A549 (cell line): ENCODE results near the gene ROCK1. TPM values are rescaled to one million over a fixed set of nuclear protein-coding genes. Genes with fewer than 3 reads are reported as not detected.
"Not testable (repeated sequence)": the region's sequence is repeated elsewhere in the genome, so short reads cannot be mapped to it uniquely, and the experiment has no call there.

Experiments used
- ATAC-seq, 2 experiments: fragments of 200-7000 bp in 1 of 2; fragments of >200 bp in 1 of 2; cut with Nextera tagmentation in 1 of 2; cut with Tn5 transposase in 1 of 2; 3 replicates each; pipeline versions ENCODE4 v1.8.0 to v1.9.1; 2018 to 2020; ENCODE audit warnings: mild to moderate bottlenecking in 1 of 2, moderate library complexity in 1 of 2
- CTCF ChIA-PET: fragments of 300-600 bp; sonication (Branson Sonifier 250); formaldehyde crosslinking; extraction: SDS; loops from one replicate; lab custom pipeline; 2021; ENCODE audit warnings: antibody characterized with exemption, inconsistent platforms; lab: Yijun Ruan, JAX
- POLR2A ChIA-PET: fragments of 350-600 bp; formaldehyde crosslinking; extraction: SDS; loops from one replicate; lab custom pipeline; 2021; ENCODE audit warnings: antibody characterized with exemption, inconsistent platforms; lab: Yijun Ruan, JAX
- DNase-seq, 2 experiments: peaks; one replicate each; pipeline versions ENCODE4 v3.0.0 to v3.0.0-alpha.2; 2011 to 2016; ENCODE audit warnings: low read depth in 1 of 2, low spot score in 1 of 2
- FAIRE-seq: peaks from 2 replicates; lab custom pipeline; 2011; peaks lifted over from hg19 to GRCh38; lab: Jason Lieb, UNC
- H3K27ac ChIP-seq, 2 experiments: fragments of >200 bp; sonication (Bioruptor Twin); formaldehyde crosslinking; 3 replicates each; pipeline ENCODE4 v1.5.1; 2016 to 2017
- H3K4me1 ChIP-seq: fragments of >200 bp; sonication (Bioruptor Twin); formaldehyde crosslinking; 3 replicates; pipeline ENCODE4 v1.6.1; 2016
- H3K4me2 ChIP-seq: fragments of >200 bp; sonication (Bioruptor Twin); formaldehyde crosslinking; 3 replicates; pipeline ENCODE4 v1.6.1; 2016
- H3K4me3 ChIP-seq: fragments of >200 bp; sonication (Bioruptor Twin); formaldehyde crosslinking; 3 replicates; pipeline ENCODE4 v1.5.1; 2016
- H3K9me3 ChIP-seq: fragments of >200 bp; sonication (Bioruptor Twin); formaldehyde crosslinking; 3 replicates; pipeline ENCODE4 v1.6.1; 2016
- CHD2 ChIP-seq: fragments of 150-350 bp; IDR thresholded peaks from 2 replicates; pipeline ENCODE4 v1.6.1; 2014; ENCODE audit warnings: low read length; ENCODE audit not compliant: partially characterized antibody
- EHMT2 ChIP-seq: fragments of 200-600 bp; sonication (generic); IDR thresholded peaks from 2 replicates; pipeline ENCODE4 v1.6.1; 2016; ENCODE audit warnings: antibody characterized with exemption, low read depth, mild to moderate bottlenecking, moderate library complexity
- GATA3 ChIP-seq: IDR thresholded peaks from 2 replicates; pipeline ENCODE4 v1.6.1; 2012; ENCODE audit warnings: borderline replicate concordance
- HEYL ChIP-seq: fragments of 250-450 bp; sonication (Bioruptor Pico); IDR thresholded peaks from 2 replicates; pipeline ENCODE4 v1.8.0; 2021; ENCODE audit warnings: mild to moderate bottlenecking, moderate library complexity
- HOXB13 ChIP-seq: fragments of 250-450 bp; sonication (Bioruptor Pico); IDR thresholded peaks from 2 replicates; pipeline ENCODE4 v1.5.0; 2020; ENCODE audit warnings: low read depth, mild to moderate bottlenecking, moderate library complexity
- JUN ChIP-seq, 2 experiments: fragments of >200 bp; sonication (Bioruptor Twin); formaldehyde crosslinking; IDR thresholded peaks; 2 replicates in 1 of 2; 3 replicates in 1 of 2; pipeline ENCODE4 v1.6.1; 2016 to 2017
- JUNB ChIP-seq: fragments of >200 bp; sonication (Bioruptor Twin); formaldehyde crosslinking; IDR thresholded peaks from 2 replicates; pipeline ENCODE4 v1.6.1; 2016
- KDM1A ChIP-seq: fragments of 200-600 bp; sonication (generic); IDR thresholded peaks from 2 replicates; pipeline ENCODE4 v1.6.1; 2016; ENCODE audit warnings: low read depth, mild to moderate bottlenecking
- MAFK ChIP-seq: fragments of 450-650 bp; IDR thresholded peaks from 2 replicates; pipeline ENCODE4 v1.6.1; 2014; ENCODE audit not compliant: partially characterized antibody
- NPAS2 ChIP-seq: fragments of 250-450 bp; sonication (Bioruptor Pico); IDR thresholded peaks from 2 replicates; pipeline ENCODE4 v1.8.0; 2022; ENCODE audit warnings: mild to moderate bottlenecking, moderate library complexity, borderline replicate concordance
- PBX3 ChIP-seq: IDR thresholded peaks from 2 replicates; pipeline ENCODE4 v1.6.1; 2012
- RAD21 ChIP-seq, 2 experiments: fragments of >200 bp in 1 of 2; sonication (Bioruptor Twin) in 1 of 2; formaldehyde crosslinking in 1 of 2; IDR thresholded peaks in 1 of 2; conservative IDR thresholded peaks in 1 of 2; 2 replicates in 1 of 2; 3 replicates in 1 of 2; pipeline ENCODE4 v1.6.1; 2012 to 2018; ENCODE audit warnings: inconsistent platforms in 1 of 2
- RCOR1 ChIP-seq: fragments of 150-350 bp; IDR thresholded peaks from 2 replicates; pipeline ENCODE4 v1.6.1; 2014; ENCODE audit warnings: antibody characterized with exemption, low read length, low read depth
- TFCP2L1 ChIP-seq: fragments of 250-450 bp; sonication (Bioruptor Pico); IDR thresholded peaks from 2 replicates; pipeline ENCODE4 v1.5.0; 2021; ENCODE audit warnings: mild to moderate bottlenecking
- ZC3H11A ChIP-seq: fragments of 450-650 bp; IDR thresholded peaks from 2 replicates; pipeline ENCODE4 v1.6.1; 2014; ENCODE audit warnings: antibody characterized with exemption, mild to moderate bottlenecking
- WGBS: methylation state at CpG from one replicate; pipeline ENCODE4 v1.1.6; 2017; ENCODE audit errors: missing lambda C conversion rate; 5-methylcytosine and 5-hydroxymethylcytosine counted together
- polyA plus RNA-seq, 4 experiments: library from polyadenylated mRNA; depleted of rRNA in 3 of 4; stranded (reverse); fragments of >200 nt; fragmentation: RNase III in 1 of 4; extraction: RNeasy Plus Mini Kit Qiagen cat#74134 plus additional on column Dnase treatment in 1 of 4; gene quantifications; 2 replicates in 3 of 4; 3 replicates in 1 of 4; pipeline ENCODE4 v1.2.3, GENCODE V29; 2011 to 2017
- TF ChIP-seq, protein P1 (sequence below): fragments of 200-600 bp; sonication (generic); IDR thresholded peaks from 2 replicates; pipeline ENCODE4 v1.6.1; 2016; ENCODE audit warnings: antibody characterized with exemption, mild to moderate bottlenecking, moderate library complexity
- TF ChIP-seq, protein P2 (sequence below): IDR thresholded peaks from 2 replicates; pipeline ENCODE4 v1.6.1; 2012; ENCODE audit warnings: low read depth, borderline replicate concordance

The ROCK1 gene
- polyA plus RNA-seq, 2 of the 4 experiments (the other 2 are of a cell fraction), result 20.5 to 31.8 TPM

- POLR2A ChIA-PET, result no interaction called here
- FAIRE-seq, result no peak
These were observed 73.4 kb downstream of the ROCK1 start for GRCh38 chr18:21038201-21038600.

DNA sequence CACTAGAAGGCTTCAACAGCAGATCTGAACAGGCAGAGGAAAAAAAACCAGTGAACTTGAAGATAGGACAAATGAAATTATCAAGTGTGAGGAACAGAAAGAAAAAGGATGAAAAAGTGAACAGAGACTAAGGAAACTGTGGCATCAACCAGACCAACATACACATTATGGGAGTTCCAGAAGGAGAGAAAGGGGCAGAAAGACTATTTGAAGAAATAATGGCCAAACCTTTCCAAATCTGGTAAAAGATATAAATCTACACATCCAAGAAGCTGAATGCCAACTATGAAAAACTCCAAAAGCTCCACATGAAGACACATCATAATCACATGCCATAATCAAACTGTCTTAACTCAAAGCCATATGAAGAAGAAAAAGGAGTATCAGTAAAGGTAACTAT lies 79.8 kb downstream of the ROCK1 start:
- DNase-seq (no peak), ATAC-seq (no peak)
- Histone ChIP-seq H3K27ac (no peak overlapping the region), H3K4me2 (no peak overlapping the region), H3K9me3 (no peaks in the 10 kb centered on the region)
- ChIA-PET POLR2A (no interaction called here), CTCF (no interaction called here)
- TF ChIP-seq GATA3 (no peak), RCOR1 (no peak), NPAS2 (CRISPR knock-in tag) (no peak), CHD2 (no peak), MAFK (no peak)
- TF ChIP-seq, protein P1, sequence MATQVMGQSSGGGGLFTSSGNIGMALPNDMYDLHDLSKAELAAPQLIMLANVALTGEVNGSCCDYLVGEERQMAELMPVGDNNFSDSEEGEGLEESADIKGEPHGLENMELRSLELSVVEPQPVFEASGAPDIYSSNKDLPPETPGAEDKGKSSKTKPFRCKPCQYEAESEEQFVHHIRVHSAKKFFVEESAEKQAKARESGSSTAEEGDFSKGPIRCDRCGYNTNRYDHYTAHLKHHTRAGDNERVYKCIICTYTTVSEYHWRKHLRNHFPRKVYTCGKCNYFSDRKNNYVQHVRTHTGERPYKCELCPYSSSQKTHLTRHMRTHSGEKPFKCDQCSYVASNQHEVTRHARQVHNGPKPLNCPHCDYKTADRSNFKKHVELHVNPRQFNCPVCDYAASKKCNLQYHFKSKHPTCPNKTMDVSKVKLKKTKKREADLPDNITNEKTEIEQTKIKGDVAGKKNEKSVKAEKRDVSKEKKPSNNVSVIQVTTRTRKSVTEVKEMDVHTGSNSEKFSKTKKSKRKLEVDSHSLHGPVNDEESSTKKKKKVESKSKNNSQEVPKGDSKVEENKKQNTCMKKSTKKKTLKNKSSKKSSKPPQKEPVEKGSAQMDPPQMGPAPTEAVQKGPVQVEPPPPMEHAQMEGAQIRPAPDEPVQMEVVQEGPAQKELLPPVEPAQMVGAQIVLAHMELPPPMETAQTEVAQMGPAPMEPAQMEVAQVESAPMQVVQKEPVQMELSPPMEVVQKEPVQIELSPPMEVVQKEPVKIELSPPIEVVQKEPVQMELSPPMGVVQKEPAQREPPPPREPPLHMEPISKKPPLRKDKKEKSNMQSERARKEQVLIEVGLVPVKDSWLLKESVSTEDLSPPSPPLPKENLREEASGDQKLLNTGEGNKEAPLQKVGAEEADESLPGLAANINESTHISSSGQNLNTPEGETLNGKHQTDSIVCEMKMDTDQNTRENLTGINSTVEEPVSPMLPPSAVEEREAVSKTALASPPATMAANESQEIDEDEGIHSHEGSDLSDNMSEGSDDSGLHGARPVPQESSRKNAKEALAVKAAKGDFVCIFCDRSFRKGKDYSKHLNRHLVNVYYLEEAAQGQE, result no peak
- TF ChIP-seq, all 56 proteins: peak for 0
- H3K4me3 ChIP-seq, result no peak overlapping the region
- no peak for FAIRE-seq
- H3K4me1 ChIP-seq, result no peaks in the 10 kb centered on the region

More at GRCh38 chr18:21038201-21038600, 73.4 kb downstream of the ROCK1 start:
- H3K27ac ChIP-seq, result no peak overlapping the region
- CTCF ChIA-PET, result no interaction called here
- no peaks in the 10 kb centered on the region for H3K4me1 ChIP-seq
- H3K9me3 ChIP-seq, result no peaks in the 10 kb centered on the region
- no peak overlapping the region for H3K4me2 ChIP-seq
- H3K4me3 ChIP-seq, result no peak overlapping the region
- no peak for ATAC-seq
- no peak for DNase-seq
- TF ChIP-seq RAD21 (conservative IDR thresholded peaks at IDR 0.05 in 1 of 2, IDR thresholded peaks at IDR 0.05 in 1 of 2) (no peak), JUN (IDR thresholded peaks at IDR 0.05) (no peak), MAFK (no peak), PBX3 (no peak), JUNB (no peak), EHMT2 (no peak), ZC3H11A (no peak), HOXB13 (CRISPR knock-in tag) (no peak), TFCP2L1 (CRISPR knock-in tag) (no peak), HEYL (no peak), KDM1A (no peak)
- TF ChIP-seq, protein P2, sequence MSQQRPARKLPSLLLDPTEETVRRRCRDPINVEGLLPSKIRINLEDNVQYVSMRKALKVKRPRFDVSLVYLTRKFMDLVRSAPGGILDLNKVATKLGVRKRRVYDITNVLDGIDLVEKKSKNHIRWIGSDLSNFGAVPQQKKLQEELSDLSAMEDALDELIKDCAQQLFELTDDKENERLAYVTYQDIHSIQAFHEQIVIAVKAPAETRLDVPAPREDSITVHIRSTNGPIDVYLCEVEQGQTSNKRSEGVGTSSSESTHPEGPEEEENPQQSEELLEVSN, result no peak

GRCh38 chr18:21018257-21018656 lies 93.4 kb downstream of the ROCK1 start:
- FAIRE-seq, POLR2A ChIA-PET, CTCF ChIA-PET, H3K9me3 ChIP-seq, H3K4me2 ChIP-seq, H3K27ac ChIP-seq, H3K4me3 ChIP-seq, ATAC-seq, H3K4me1 ChIP-seq, DNase-seq: not testable (repeated sequence)
- 91% methylated on average over 9 of the region's 13 CpGs for WGBS
